PFSK-1 (cell line): Measurements from ENCODE around the gene RAP1GAP.

Experiments
- FOXP2 ChIP-seq: optimal IDR thresholded peaks from 2 replicates; pipeline ENCODE3; 2011; ENCODE audit warnings: borderline replicate concordance, control low read depth, inconsistent platforms; ENCODE audit not compliant: insufficient read depth; ENCODE audit errors: extremely low read length, extremely low read depth
- POLR2AphosphoS5 ChIP-seq: IDR thresholded peaks from 2 replicates; pipeline ENCODE4 v1.6.1; 2012; ENCODE audit warnings: low read depth, mild to moderate bottlenecking, control low read depth, low read length, moderate library complexity
- REST ChIP-seq, 2 experiments: IDR thresholded peaks; 2 replicates each; pipeline versions ENCODE4 v1.6.1 to v1.8.0; 2011 to 2012; ENCODE audit warnings: low read depth in 2 of 2, low read length in 2 of 2, control low read depth in 1 of 2, inconsistent platforms in 1 of 2, mild to moderate bottlenecking in 1 of 2, moderate library complexity in 1 of 2; ENCODE audit not compliant: insufficient read depth in 1 of 2
- SIN3A ChIP-seq: IDR thresholded peaks from 2 replicates; pipeline ENCODE4 v1.6.1; 2012; ENCODE audit warnings: mild to moderate bottlenecking, low read length, moderate library complexity, borderline replicate concordance; ENCODE audit not compliant: insufficient read depth
- TAF1 ChIP-seq: IDR thresholded peaks from 2 replicates; pipeline ENCODE4 v1.6.1; 2012; ENCODE audit warnings: low read length, control low read depth, borderline replicate concordance; ENCODE audit not compliant: insufficient read depth

- TF ChIP-seq POLR2AphosphoS5 (no peak), TAF1 (no peak), SIN3A (no peak), REST (IDR thresholded peaks at IDR 0.05; ENCODE audit: insufficient read depth in 1 of 2, low read depth in 2 of 2, low read length in 2 of 2) (no peak), FOXP2 (no peak)
Observed at GRCh38 chr1:21680918-21681317, 11.8 kb upstream of the RAP1GAP start.
